Stomach (tissue), 4 donors: ENCODE measurements around the gene FAM180B.

Experiments
- EP300 ChIP-seq: sonication (generic); formaldehyde crosslinking; IDR thresholded peaks from one replicate; pipeline ENCODE4 v1.6.1; 2017; ENCODE audit warnings: antibody characterized with exemption
- POLR2AphosphoS5 ChIP-seq, 3 donors: sonication (generic); formaldehyde crosslinking; IDR thresholded peaks; one replicate each; pipeline ENCODE4 v1.6.1; 2016; ENCODE audit warnings: antibody characterized with exemption in 3 of 3

DNA sequence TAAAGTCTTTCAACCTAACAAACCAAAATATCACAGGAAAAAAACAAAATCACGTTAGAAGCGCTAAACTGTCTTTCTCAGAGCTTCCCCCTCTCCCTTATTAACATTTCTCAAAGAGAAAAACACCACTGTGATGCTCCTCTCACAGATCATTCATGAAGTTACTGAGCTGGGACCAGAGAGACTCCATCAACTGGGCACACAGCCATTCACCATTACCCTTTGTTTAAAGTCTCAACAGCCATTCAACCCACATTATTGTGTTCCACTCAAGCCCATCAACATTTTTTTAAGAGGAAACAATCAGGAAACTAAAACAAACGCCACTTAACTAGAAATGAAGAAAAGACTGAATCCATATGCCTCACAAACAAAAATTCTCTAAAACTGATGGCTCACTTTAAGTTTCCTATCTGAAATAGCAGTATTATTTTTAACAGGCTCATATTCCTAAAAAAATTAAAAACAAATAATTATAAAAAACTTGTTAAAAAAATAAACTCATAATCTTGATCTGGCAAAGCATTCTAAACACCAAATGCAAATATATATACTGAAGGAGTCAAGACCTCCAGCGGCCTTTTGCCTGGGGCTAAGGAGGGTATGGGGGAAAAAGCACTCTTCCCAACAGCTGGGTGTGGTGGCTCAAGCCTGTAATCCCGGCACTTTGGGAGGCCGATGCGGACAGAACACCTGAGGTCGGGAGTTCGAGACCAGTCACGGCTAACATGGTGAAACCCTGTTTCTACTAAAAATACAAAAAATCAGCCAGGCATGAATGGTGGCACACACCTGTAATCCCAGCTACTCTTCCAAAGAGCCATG lies 47.5 kb upstream of the FAM180B start:
- TF ChIP-seq EP300 (no peak), POLR2AphosphoS5 (IDR thresholded peaks at IDR 0.05) (no peak)
